ENCODE results near the gene FBXO15.

DNA sequence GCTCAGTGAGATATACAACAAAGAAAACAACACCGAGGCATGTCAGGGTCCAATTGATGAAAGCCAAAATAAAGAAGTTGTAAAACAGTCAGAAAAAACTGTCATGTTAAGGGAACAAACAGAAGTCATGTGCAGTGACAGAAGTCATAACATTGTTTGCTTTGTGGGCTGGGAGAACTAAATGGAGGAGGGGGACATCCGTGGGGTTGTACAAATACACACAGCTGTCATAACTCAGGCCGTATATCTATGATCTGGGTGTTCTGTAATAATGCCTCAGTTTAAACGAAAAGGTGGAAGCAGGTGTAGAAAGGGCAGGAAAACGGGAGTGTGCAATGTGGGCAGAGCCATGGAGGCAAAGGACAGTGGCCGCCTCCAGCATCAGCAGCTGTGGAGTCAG, 28.0 kb upstream of the FBXO15 start:
- TF ChIP-seq, protein P1, sequence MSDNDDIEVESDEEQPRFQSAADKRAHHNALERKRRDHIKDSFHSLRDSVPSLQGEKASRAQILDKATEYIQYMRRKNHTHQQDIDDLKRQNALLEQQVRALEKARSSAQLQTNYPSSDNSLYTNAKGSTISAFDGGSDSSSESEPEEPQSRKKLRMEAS (IDR thresholded peaks at IDR 0.05) = no peak
- TF ChIP-seq, protein P2, sequence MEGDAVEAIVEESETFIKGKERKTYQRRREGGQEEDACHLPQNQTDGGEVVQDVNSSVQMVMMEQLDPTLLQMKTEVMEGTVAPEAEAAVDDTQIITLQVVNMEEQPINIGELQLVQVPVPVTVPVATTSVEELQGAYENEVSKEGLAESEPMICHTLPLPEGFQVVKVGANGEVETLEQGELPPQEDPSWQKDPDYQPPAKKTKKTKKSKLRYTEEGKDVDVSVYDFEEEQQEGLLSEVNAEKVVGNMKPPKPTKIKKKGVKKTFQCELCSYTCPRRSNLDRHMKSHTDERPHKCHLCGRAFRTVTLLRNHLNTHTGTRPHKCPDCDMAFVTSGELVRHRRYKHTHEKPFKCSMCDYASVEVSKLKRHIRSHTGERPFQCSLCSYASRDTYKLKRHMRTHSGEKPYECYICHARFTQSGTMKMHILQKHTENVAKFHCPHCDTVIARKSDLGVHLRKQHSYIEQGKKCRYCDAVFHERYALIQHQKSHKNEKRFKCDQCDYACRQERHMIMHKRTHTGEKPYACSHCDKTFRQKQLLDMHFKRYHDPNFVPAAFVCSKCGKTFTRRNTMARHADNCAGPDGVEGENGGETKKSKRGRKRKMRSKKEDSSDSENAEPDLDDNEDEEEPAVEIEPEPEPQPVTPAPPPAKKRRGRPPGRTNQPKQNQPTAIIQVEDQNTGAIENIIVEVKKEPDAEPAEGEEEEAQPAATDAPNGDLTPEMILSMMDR (IDR thresholded peaks at IDR 0.05; ENCODE audit: low read depth, low read length, missing input control) = no peak
- TF ChIP-seq RAD21 (IDR thresholded peaks at IDR 0.05) = no peak

All from liver (tissue), 3 donors.